NCI-H146 treated with DMSO at 0.1 percent for 48 hours (cell line): Measurements from ENCODE around the gene PCYOX1L.

ENCODE experiments used
- DNase-seq: peaks from one replicate; lab custom pipeline; 2025; ENCODE audit not compliant: unreplicated experiment; lab: John Stamatoyannopoulos, UW

The PCYOX1L gene

DNA sequence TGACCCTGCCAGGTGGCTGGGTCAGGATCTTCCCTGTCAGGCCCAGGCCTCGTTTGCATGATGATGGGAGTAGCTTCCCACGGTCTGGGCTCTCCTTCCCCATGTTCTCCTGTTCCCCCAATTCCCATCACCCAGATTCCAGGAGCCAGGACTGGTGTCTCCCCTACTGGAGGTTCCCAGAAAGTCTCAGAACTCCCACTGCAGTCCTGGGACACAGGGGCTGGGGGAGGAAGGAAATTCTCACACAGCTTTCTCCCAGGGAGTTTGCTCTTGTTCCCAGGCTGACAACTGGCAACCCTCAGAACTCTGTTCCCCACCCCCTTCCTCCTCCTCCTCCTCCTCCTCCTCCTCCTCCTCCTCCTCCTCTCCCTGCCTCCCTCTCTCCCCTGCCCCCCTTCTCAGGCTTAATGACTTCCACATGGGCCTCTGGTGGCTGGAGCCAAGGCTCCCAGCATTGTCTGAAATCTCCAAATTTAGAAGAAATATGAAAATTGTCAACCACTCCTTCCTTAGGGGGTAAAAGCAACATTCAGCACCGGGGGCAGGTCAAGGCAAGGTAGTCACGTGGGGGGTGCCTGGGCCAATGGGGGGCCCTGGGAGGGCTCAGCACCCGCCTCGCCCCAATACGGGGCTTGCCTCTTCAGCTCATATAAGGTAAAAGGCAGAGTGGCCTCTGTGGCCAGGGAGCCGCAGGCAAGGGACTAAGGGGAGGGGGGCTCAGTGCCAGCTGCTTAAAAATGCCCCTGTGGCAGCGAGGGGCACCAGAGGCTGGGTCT, 48.5 kb downstream of the PCYOX1L start:
- no peak for DNase-seq

DNA sequence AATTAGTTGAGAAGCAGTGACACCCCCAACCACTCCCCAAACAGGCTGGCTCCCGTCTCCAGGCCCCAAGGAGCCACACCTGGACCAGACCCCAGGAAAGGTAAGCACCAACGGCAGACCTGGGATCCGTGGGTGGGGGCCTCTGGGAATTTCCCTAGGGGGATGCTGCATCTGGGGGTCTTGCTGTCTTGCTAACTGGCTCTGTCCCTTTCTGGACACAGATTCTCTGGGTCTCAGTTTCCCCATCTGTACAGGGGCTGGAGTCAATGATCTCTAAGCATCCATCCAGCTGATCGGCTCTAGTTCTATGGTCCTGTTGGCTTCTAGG, 49.1 kb downstream of the PCYOX1L start:
- DNase-seq, result no peak

DNA sequence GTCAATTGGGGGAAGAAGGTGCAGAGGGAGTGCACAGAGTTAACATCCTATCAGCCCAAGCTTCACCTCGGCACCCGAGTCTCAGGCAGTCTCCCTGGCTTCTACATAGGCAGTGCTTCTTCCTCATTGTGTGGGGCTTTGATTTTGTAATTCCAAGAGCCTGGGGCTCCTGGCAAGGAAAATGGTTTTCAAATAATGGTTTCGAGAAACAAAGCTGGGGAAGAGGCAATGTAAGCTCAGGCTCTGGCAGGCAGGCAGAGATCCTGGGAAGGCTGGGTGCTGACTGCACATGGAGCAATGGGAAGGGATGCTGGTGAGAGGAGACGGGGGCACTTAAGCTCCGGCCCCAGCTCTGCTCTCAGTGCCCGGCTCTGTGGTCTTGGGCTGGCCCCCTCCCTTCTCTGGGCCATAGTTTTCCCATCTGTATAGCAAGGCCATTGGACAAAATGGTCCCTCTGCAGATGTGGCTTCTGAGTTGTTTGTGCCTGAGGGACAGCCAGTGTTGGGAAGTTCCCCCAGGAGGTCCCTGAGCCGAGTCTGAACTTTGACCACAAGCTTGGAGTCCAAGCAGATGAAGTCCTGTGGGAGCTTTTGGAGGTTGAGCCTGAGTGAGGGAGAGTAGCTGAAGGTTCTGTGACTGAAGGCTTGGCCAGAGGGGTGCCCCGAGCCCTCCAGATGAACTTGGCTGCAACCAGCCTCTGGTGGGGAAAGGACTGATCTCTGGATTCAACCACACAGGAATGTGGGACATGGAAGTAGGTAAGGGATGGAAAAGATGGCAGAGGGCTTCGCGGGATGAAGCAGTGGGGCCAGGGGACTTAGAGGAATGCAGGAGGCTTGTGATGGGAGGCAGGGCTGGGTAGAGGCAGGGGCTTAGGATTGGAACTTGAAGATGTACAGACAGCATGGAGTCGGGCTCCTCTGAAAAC, 49.7 kb downstream of the PCYOX1L start:
- DNase-seq, result no peak

DNA sequence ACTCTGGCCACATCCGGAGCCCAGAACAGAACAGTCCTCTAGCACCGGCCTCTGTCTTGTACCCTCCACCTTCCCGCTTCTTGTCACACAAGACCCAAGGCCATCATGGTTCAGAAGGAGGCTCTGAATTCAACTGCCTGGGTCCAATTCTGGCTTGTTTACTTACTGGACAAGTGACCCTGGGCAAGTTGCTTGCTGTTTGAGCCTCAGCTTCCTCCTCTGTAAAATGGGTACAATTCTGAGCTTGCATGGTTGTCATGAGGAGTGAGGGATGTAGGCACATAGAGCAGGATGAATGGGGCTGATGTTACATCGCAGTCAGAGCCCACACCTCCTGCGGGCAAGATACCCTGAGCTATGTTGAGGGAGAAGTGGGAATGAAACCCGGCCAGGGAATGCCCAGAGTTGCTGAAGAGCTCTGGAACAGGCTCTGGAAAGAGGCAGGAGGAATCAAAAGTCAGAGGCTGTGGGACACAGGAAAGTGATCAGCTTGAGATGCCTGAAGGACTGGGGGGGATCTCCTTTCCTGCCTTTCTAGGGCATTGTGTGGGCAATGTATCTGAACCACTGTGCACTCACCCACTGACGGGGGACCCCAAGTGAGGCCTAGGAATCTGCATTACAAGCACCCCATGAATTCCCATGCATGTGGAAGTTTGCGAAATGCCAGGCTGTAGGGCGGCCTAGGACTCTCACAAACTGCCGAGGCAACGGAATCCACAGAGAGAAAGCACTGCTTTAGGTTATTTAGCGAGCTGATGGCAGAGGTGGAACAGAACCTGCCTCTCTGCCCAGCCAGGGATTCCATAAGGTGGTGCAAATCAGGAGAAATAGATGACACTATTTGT, 50.6 kb downstream of the PCYOX1L start:
- DNase-seq, result no peak

DNA sequence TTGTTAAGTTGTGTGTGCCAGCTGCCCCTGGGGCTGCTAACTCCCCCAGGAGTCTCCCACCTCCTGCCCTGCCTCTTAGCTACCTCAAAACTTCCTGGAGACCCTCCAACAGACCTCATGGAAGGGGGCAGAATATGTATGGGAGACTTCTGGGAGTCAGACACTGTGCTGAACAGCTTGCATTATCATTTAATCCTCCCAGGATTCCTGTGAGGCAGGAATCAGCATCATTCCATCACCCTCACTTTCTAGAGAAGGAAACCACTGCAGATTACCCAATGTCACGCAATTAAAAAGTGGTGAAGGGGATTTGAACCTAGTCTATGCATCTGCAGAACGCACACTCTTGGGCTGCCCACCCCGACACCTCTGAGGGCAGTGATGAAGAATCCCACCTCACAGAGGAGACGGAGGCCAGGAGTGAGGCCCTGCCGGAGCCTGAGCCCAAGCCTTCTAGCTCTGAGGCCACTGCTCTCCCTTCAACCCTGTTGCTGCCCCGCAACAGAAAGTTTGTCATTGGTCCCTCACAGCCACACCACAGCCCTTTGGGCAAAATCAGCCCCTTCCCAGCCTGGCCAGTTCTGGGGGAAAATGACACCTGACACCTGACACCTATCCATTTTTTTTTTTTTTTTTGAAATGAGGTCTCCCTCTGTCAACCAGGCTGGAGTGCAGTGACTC, 51.6 kb downstream of the PCYOX1L start:
- no peak for DNase-seq

DNA sequence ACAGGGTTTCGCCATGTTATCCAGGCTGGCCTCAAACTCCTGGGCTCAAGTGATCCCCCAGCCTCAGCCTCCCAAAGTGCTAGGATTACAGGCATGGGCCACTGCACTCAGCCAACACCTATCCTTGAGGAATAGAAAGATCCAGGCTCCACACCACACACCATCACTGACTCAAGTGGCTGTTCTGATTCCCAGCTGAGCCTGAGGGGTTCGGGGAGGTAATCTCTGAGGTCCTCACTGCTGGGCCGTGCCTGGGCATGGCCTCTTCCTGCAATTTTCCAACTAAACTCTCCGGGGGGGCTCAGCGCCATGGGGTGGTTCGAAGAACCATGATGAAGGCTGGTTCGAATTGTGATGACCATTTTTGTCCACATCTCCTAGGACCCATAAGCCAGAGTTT, 52.2 kb downstream of the PCYOX1L start:
- DNase-seq, result no peak

DNA sequence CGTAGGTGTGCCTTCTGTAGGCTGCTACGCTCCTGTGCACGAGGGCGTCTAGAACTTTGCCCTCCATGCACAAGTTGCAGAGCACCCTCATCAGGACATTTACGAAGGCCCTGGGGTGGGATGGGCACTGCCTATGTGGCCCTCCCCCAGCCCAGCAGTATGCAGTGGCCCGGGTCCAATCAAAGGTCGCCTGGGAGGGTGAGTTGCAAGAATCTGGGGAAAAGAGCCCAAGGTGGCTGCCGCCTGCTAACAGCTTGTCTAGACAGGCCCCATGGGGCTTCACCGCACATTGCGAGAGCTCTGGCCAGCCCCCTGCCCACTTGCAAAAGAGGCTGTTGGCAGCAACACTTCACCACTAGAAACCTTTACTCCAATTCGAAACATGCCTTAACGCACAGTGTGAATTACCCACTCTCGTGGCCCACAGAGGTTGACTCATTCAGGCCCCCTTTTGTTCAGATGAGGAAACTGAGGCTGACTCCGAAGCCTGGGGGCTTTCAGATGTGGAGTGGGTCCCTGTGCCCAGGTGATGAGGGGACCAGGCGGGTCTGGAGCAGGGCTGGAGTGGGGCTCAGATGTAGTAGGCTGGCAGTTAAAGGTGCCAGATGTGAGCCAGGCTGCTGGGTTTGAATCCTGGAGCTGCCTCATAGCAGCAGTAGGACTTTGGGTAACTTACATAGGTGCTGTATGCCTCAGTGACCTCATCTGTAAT, 53.0 kb downstream of the PCYOX1L start:
- DNase-seq, result no peak

DNA sequence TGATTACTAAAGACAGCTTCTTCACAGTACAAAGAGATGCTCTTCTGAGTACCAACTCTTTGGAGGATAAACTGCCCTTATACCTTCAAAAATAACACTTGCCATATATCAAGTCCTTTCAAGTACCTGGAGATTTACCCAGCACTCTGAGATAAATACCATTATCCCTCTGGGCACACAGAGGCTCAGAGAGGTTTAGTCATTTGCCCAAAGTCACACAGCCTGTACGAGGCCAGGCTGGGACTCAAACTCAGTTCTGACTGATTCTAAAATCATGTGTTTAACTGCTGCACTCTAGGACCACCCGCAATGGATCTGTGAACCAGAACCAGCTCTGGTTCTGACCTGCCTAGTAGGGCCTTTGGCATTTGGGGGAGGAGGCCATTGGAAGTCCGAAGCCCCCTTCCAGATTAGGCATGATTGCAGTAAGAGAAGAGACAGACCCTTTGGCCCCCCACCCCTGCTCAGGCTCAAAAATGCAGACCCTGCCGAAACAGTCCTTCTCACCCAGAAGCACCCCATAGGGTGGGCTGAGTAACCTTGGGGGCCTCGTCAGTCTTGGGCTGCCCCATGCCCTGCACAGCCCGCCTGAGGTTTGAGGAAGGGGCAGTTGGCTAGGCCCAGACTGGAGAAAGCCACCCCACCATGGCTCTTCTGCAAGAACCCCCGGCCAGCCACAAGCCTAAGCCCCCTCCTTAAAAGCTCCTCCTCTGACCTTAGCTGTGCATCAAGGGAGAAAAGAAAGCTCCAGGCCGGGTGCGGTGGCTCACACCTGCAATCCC, 54.1 kb downstream of the PCYOX1L start:
- no peak for DNase-seq

DNA sequence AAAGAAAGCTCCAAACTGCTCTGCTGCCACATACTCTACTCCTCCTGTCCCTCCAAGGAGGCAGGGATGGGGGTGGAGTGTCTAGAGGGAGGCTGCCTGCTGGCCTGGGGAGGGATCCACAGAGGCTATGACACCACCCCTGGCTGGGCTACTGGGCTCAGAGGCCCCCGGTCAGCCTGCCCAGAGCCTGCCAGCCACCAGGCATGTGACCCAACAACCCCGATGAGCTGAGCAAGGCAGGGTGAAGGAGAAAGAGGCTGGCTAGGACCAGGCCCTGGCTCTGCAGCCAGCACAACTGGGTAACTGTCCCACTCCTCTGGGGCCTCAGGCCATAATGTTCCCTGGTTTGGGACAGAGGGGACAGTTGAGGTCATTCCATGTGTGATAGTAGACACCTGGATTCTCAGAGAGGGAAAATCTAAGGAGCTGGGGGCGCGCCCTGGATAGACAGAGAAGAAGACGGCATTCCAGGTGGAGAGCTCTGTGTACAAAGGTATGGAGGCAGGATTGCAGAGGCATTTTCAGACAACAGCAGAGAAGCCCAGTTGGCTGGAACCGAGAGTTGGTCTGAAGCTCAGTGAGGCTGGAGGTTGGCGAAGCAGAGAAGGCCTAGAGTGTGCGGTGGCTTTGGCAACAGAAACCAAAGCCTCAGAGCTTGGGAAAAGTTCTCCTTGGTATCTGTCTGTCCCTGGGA, 55.1 kb downstream of the PCYOX1L start:
- no peak for DNase-seq

DNA sequence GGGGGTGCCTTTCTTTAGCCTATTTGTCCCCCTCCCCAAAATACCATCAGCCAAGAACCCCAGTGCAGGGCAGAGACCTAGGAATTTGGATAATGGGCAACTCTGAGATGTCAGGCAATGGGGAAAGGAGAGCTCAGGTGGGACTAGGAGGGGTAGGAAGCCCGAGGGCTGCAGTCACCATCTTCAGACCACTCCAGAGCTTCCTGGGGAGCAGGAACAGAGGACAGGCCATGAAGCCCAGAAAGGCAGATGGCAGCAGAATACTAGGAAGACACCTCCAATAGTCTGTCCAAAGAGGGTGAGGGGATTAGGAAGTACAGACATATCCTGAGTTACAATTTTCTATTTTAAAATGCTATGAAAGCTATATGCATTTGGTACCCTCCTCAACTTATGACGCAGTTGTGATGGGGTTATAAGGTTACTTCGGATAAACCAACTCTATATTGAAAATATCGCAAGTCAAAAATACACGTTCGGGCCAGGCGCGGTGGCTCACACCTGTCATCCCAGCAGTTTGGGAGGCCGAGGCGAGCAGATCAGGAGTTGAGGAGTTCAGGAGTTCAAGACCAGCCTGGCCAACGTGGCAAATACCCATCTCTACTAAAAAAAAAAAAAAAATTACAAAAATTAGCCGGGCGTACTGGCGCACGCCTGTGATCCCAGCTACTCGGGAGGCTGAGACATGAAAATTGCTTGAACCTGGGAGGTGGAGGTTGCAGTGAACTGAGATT, 55.8 kb downstream of the PCYOX1L start:
- no peak for DNase-seq

DNA sequence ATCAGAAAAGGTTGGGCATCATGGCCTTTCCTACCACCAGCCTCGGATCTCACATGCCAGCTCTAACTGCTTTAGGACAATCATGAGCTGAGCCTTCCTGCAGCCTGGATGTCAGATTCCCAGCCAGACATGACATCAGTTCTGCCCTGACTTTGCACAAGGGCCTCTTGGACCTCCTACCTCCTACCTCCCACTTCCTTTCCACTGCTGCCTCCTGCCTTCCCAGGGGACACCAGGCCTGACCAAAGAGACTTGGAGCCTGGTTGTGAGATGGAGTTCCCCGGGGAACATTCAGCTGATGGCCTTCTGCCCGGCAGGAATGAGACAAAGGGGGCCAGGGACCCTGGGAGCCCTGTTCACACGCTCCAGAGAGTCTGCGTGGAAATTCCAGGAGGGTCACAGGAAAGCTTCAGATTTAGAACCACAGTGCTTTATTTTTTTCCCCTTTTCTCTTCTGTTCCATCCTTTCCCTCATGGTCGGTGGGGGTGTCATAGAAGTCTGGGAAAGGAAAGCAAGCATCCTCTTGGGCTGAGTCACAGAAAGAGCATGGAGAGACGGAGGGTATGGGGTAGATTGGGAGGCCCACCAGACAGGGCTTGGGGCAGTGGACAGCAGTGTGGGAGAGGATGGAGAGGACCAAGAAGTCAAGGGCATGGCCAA, 56.7 kb downstream of the PCYOX1L start:
- no peak for DNase-seq

DNA sequence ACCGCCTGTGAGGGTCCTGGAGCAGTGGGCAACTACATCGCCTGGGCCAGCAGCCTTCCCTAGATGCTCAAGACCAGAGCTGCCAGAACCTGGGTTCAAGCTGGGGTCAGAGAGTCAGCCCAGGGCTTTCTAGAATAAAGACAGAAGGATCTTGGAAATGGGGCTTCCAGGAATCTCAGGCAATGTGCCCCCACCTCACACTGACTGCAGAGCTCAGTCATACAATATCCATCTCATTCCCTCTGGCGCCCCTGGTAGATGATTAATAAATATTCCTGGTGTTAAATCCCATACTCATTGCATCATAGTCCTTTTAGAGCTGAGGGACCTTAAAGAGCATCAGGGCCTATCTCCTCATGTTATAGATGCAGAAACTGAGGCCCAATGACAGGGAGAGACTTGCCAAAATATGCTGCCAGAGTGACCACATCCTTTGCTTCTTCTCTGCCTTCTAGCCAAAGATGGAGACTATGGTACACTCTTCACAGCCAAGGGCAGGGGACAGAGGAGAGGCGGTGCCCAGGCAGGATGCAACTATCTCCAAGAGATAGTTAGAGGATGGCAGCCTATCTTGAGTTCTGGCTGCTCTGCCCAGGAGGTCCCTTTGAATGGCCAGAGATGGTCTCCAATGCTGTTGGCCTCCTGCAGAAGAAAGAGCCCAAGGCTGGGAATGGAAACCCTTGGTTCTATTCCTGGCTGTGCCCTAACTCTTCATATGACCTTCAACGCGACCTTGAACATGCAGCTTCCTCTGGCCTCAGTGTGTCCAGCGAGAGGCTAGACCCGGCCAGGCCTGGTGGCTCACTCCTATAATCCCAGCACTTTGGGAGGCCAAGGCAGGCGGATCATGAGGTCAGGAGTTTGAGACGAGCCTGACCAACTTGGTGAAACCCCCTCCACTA, 57.5 kb downstream of the PCYOX1L start:
- no peak for DNase-seq

DNA sequence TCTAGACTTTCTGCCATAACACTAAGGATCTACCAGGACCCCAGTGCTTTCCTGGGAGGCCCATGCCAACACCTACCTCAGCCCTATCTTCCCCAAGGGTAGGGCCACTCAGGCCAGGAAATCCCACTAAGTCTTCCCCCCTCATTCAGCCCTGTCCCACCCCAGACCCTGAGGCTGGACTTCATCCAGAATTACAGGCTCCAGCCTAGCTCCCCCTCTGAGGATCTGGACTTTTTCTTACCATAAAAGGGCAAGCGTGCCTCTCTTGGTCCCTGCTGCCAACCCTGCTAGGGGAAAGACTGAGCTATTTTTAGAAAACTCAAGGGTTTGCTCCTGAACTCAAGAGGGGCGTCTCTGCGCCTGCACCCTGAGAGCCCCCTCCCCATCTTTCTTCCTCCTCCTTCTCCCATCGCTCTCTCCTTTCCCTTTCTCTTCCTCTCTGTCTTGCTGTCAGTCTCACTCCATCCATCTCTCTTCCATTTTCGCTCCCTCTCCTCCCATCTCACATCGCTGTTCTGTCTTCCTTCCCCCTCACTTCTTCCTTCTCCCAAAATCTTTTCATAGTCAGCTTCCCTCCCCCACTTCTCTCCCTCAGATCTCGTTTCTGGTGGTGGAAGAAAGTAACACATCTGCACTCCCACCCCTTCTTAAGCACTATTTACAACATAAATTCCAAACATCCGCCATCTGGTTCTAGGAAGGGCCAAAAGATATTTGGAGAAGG, 59.3 kb downstream of the PCYOX1L start:
- DNase-seq, result no peak

DNA sequence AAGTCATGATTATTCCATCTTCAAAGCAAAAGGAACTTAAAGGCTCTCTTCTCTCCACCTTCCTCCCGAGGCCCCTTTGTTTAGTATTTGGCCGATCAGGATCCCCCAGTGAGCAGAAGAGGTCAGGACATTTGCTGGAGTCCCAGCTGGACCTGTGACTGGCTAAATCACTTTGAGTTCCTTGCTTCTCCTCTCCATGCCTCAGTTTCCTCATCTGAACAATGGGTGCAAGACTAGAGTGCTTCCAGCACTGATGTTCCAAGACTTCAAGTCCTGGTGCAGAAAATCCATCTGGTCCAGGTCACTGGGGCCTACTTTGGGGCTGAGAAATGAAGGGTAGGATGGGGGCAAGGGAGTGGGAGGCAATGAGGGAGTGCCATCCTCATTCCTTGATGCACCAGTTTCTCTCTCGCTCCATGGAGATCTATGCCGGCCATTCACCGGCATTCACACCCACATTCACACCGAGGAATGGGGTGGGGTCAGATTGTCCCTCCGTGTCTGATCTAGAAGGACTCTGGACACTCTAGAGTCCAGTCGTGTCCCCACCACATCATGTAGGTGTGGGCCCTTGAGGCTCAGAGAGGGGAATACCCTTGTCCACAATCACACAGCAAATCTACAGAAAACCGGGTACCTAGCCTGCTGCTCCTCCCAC, 60.0 kb downstream of the PCYOX1L start:
- no peak for DNase-seq

DNA sequence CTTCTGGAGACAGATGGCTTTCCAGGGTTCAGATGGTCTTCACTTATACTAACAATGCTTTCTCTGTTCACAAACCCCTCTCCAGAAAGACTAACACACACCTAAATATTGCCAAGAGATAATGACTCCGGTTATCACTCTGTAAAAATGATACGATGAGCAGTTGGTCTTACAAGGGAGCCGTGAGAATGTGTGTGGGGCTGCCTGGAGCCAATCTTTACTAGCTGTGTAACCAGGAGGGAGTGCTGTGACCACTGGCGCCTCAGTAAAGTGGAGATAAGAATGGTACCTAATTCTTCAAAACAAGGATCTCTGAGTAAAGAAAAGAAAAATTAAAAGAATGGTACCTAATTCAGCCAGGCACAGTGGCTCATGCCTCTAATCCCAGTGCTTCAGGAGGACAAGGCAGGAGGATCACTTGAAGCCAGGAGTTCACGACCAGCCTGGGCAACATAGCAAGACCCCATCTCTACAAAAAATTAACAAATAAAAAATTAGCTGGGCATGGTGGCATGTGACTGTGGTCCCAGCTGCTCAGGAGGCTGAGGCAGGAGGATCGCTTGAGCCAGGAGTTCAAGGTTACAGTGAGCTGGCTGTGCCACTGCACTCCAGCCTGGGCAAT, 61.2 kb downstream of the PCYOX1L start:
- no peak for DNase-seq
